H9 (cell line): Measurements from ENCODE around the gene MME. TPM values are rescaled to one million over a fixed set of nuclear protein-coding genes. Genes with fewer than 3 reads are reported as not detected.

ENCODE experiments used
- DNase-seq: peaks from one replicate; pipeline ENCODE4 v3.0.0-alpha.2; 2017
- H2AFZ ChIP-seq: one replicate; pipeline ENCODE4 v1.6.1; 2013; ENCODE audit warnings: mild to moderate bottlenecking, low read length, control low read depth, moderate library complexity
- H2AK5ac ChIP-seq: 2 replicates; pipeline ENCODE4 v1.6.1; 2013; ENCODE audit warnings: low read length, control low read depth, mixed read lengths; ENCODE audit not compliant: insufficient read length
- H2BK120ac ChIP-seq: one replicate; pipeline ENCODE4 v1.6.1; 2013; ENCODE audit warnings: low read depth, mild to moderate bottlenecking, low read length, control low read depth, inconsistent platforms; ENCODE audit not compliant: poor library complexity, severe bottlenecking
- H2BK12ac ChIP-seq: 2 replicates; pipeline ENCODE4 v1.6.1; 2013; ENCODE audit warnings: low read length, control low read depth, mixed read lengths, low read depth; ENCODE audit not compliant: insufficient read length
- H2BK15ac ChIP-seq: 2 replicates; pipeline ENCODE4 v1.6.1; 2013; ENCODE audit warnings: low read depth, low read length, control low read depth
- H2BK20ac ChIP-seq: one replicate; pipeline ENCODE4 v1.6.1; 2013; ENCODE audit warnings: low read depth, mild to moderate bottlenecking, low read length, control low read depth, inconsistent platforms; ENCODE audit not compliant: poor library complexity, severe bottlenecking
- H2BK5ac ChIP-seq: 2 replicates; pipeline ENCODE4 v1.6.1; 2013; ENCODE audit warnings: low read length, control low read depth, mixed read lengths; ENCODE audit not compliant: insufficient read length
- H3K14ac ChIP-seq: 2 replicates; pipeline ENCODE4 v1.6.1; 2013; ENCODE audit warnings: low read length, control low read depth; ENCODE audit not compliant: insufficient read depth
- H3K18ac ChIP-seq: 2 replicates; pipeline ENCODE4 v1.6.1; 2013; ENCODE audit warnings: low read depth, mild to moderate bottlenecking, mixed read lengths, low read length, control low read depth; ENCODE audit not compliant: insufficient read length
- H3K23ac ChIP-seq: 2 replicates; pipeline ENCODE4 v1.6.1; 2013; ENCODE audit warnings: low read length, control low read depth, mixed read lengths, low read depth; ENCODE audit not compliant: insufficient read length
- H3K23me2 ChIP-seq: 2 replicates; pipeline ENCODE4 v1.6.1; 2013; ENCODE audit warnings: low read depth, mild to moderate bottlenecking, mixed read lengths, low read length, control low read depth; ENCODE audit not compliant: insufficient read length, poor library complexity, severe bottlenecking
- H3K27ac ChIP-seq: 2 replicates; pipeline ENCODE4 v1.5.1; 2013; ENCODE audit warnings: low read length, control low read depth, mixed read lengths, low read depth; ENCODE audit not compliant: insufficient read length
- H3K27me3 ChIP-seq: 2 replicates; pipeline ENCODE4 v1.6.1; 2013; ENCODE audit warnings: low read length, control low read depth, inconsistent platforms; ENCODE audit not compliant: insufficient read depth
- H3K4ac ChIP-seq: 2 replicates; pipeline ENCODE4 v1.6.1; 2013; ENCODE audit warnings: low read depth, mild to moderate bottlenecking, control low read depth, inconsistent platforms, low read length, moderate library complexity
- H3K4me1 ChIP-seq: 2 replicates; pipeline ENCODE4 v1.6.1; 2013; ENCODE audit warnings: low read length, control low read depth, inconsistent platforms; ENCODE audit not compliant: insufficient read depth
- H3K4me2 ChIP-seq: 2 replicates; pipeline ENCODE4 v1.6.1; 2013; ENCODE audit warnings: low read length, control low read depth, mixed read lengths; ENCODE audit not compliant: insufficient read length, insufficient read depth
- H3K56ac ChIP-seq: 2 replicates; pipeline ENCODE4 v1.6.1; 2013; ENCODE audit warnings: low read depth, mild to moderate bottlenecking, mixed read lengths, low read length, control low read depth; ENCODE audit not compliant: insufficient read length
- H3K79me1 ChIP-seq: 2 replicates; pipeline ENCODE4 v1.6.1; 2013; ENCODE audit warnings: low read depth, mild to moderate bottlenecking, moderate library complexity, low read length, control low read depth, inconsistent platforms; ENCODE audit not compliant: insufficient read depth, poor library complexity, severe bottlenecking
- H3K79me2 ChIP-seq: 2 replicates; pipeline ENCODE4 v1.6.1; 2013; ENCODE audit warnings: low read length, control low read depth, inconsistent platforms; ENCODE audit not compliant: insufficient read depth
- H3K9ac ChIP-seq: 2 replicates; pipeline ENCODE4 v1.6.1; 2013; ENCODE audit warnings: low read length, control low read depth, mixed read lengths; ENCODE audit not compliant: insufficient read length; ENCODE audit errors: extremely low read depth
- H3K9me3 ChIP-seq: one replicate; pipeline ENCODE4 v1.6.1; 2013; ENCODE audit warnings: low read depth, low read length, inconsistent platforms; ENCODE audit not compliant: control insufficient read depth
- H3T11ph ChIP-seq: one replicate; pipeline ENCODE4 v1.6.1; 2013; ENCODE audit warnings: mild to moderate bottlenecking, low read length, control low read depth, inconsistent platforms
- H4K20me1 ChIP-seq: one replicate; pipeline ENCODE4 v1.6.1; 2013; ENCODE audit not compliant: control insufficient read depth, insufficient read length, insufficient read depth
- H4K5ac ChIP-seq: 2 replicates; pipeline ENCODE4 v1.6.1; 2013; ENCODE audit warnings: low read depth, mild to moderate bottlenecking, mixed read lengths, low read length, control low read depth; ENCODE audit not compliant: insufficient read length
- H4K8ac ChIP-seq: replicated peaks from 2 replicates; pipeline ENCODE4 v1.6.1; 2013; ENCODE audit warnings: low read length, control low read depth, mixed read lengths, low read depth; ENCODE audit not compliant: insufficient read length
- H4K91ac ChIP-seq: 2 replicates; pipeline ENCODE4 v1.6.1; 2013; ENCODE audit warnings: low read depth, mild to moderate bottlenecking, moderate library complexity, mixed read lengths, low read length, control low read depth; ENCODE audit not compliant: insufficient read length
- H3K27ac Mint-ChIP-seq, 3 experiments: 2 replicates in 2 of 3; 3 replicates in 1 of 3; pipeline ENCODE4 v1.8.0; 2020 to 2021; ENCODE audit warnings: mixed read lengths in 3 of 3, mild to moderate bottlenecking in 1 of 3, moderate library complexity in 1 of 3
- H3K27me3 Mint-ChIP-seq: 2 replicates; pipeline ENCODE4 v1.8.0; 2021; ENCODE audit warnings: low read depth, mild to moderate bottlenecking, moderate library complexity, mixed read lengths
- H3K36me3 Mint-ChIP-seq, 3 experiments: 2 replicates in 2 of 3; 3 replicates in 1 of 3; pipeline ENCODE4 v1.8.0; 2020 to 2021; ENCODE audit warnings: low read depth in 3 of 3, mixed read lengths in 3 of 3; ENCODE audit not compliant: insufficient read depth in 1 of 3
- H3K4me1 Mint-ChIP-seq, 2 experiments: 2 replicates each; pipeline ENCODE4 v1.8.0; 2020; ENCODE audit warnings: mixed read lengths in 2 of 2
- H3K4me3 Mint-ChIP-seq, 2 experiments: 2 replicates in 1 of 2; 3 replicates in 1 of 2; pipeline ENCODE4 v1.8.0; 2020 to 2021; ENCODE audit warnings: mild to moderate bottlenecking in 2 of 2, mixed read lengths in 2 of 2, moderate library complexity in 1 of 2
- H3K9me3 Mint-ChIP-seq, 2 experiments: 2 replicates in 1 of 2; 3 replicates in 1 of 2; pipeline ENCODE4 v1.8.0; 2020; ENCODE audit warnings: mild to moderate bottlenecking in 2 of 2, mixed read lengths in 2 of 2, moderate library complexity in 1 of 2
- WGBS: extraction: QIAGEN DNeasy Blood & Tissue Kit; methylation state at CpG from one replicate; pipeline ENCODE4 v1.1.7; 2013; ENCODE audit warnings: missing lambda C conversion rate, low lambda C conversion rate, mixed read lengths; ENCODE audit not compliant: insufficient read length; ENCODE audit errors: extremely low coverage; 5-methylcytosine and 5-hydroxymethylcytosine counted together
- total RNA-seq: library from RNA; stranded (reverse); gene quantifications from 2 replicates; pipeline ENCODE4 v1.2.1, GENCODE V29; 2021
- TF ChIP-seq, protein P1 (sequence below): fragments of 200-600 bp; sonication (generic); conservative IDR thresholded peaks from 3 replicates; pipeline ENCODE4 v1.8.0; 2021; ENCODE audit warnings: antibody characterized with exemption, mild to moderate bottlenecking

Gene MME
- total RNA-seq, 1 experiment from 2014 or later = 16.4 TPM

DNA sequence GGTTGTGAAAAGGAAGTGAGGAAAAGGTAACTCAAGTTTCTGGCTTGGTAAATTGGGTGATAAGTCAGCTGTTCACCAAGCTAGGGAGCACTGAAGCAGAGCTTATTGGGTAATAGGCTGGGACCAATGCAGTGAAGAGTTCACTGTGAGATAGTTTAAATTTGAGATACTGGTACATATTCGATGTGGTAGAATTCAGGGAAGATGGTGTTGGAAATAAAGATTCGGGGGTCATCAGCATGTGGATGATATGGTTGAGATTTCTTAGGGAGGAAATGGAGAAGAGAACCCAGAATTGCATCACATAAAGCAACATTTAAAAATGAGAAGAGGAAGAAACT is 16.9 kb downstream of the MME start:
- no peaks in the 10 kb centered on the region for H3K9me3 ChIP-seq
- H3K27me3 ChIP-seq = no peaks in the 10 kb centered on the region
- no peak overlapping the region for H2BK15ac ChIP-seq
- Mint-ChIP-seq H3K27me3 (no peaks in the 10 kb centered on the region), H3K36me3 (peaks cover 0 to 5% (median 4%) of the 10 kb centered on the region in 3 experiments; a peak in 3 of 7 replicates), H3K9me3 (no peaks in the 10 kb centered on the region; a peak in 1 of 5 replicates), H3K4me3 (no peak overlapping the region), H3K4me1 (no peaks in the 10 kb centered on the region), H3K27ac (no peak overlapping the region)
- H4K5ac ChIP-seq = no peak overlapping the region
- H3K27ac ChIP-seq = no peak overlapping the region
- no peak overlapping the region for H3K18ac ChIP-seq
- H2BK12ac ChIP-seq = no peak overlapping the region
- no peaks in the 10 kb centered on the region for H3K4me1 ChIP-seq
- no peak overlapping the region for H4K8ac ChIP-seq
- H2BK5ac ChIP-seq = no peak overlapping the region
- no peak overlapping the region for H2AK5ac ChIP-seq
- H3K23me2 ChIP-seq = no peaks in the 10 kb centered on the region
- H2BK120ac ChIP-seq = no peak overlapping the region
- H3K14ac ChIP-seq = no peak overlapping the region
- H3K23ac ChIP-seq = no peak overlapping the region
- H3K79me1 ChIP-seq = no peaks in the 10 kb centered on the region
- no peak overlapping the region for H3K9ac ChIP-seq
- H2BK20ac ChIP-seq = no peak overlapping the region
- 100% methylated on average over 2 of the region's 2 CpGs for WGBS
- H2AFZ ChIP-seq = no peak overlapping the region
- no peaks in the 10 kb centered on the region for H3K79me2 ChIP-seq
- H3K4ac ChIP-seq = no peak overlapping the region
- no peak for DNase-seq
- no peaks in the 10 kb centered on the region for H4K20me1 ChIP-seq
- no peak overlapping the region for H3K4me2 ChIP-seq
- H3T11ph ChIP-seq = no peak overlapping the region
- no peak overlapping the region for H3K56ac ChIP-seq
- no peak overlapping the region for H4K91ac ChIP-seq
- TF ChIP-seq, protein P1, sequence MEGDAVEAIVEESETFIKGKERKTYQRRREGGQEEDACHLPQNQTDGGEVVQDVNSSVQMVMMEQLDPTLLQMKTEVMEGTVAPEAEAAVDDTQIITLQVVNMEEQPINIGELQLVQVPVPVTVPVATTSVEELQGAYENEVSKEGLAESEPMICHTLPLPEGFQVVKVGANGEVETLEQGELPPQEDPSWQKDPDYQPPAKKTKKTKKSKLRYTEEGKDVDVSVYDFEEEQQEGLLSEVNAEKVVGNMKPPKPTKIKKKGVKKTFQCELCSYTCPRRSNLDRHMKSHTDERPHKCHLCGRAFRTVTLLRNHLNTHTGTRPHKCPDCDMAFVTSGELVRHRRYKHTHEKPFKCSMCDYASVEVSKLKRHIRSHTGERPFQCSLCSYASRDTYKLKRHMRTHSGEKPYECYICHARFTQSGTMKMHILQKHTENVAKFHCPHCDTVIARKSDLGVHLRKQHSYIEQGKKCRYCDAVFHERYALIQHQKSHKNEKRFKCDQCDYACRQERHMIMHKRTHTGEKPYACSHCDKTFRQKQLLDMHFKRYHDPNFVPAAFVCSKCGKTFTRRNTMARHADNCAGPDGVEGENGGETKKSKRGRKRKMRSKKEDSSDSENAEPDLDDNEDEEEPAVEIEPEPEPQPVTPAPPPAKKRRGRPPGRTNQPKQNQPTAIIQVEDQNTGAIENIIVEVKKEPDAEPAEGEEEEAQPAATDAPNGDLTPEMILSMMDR = no peak
